Right lobe of liver (tissue), 6 donors: ENCODE data around the gene VWA8. TPM values are rescaled to one million over a fixed set of nuclear protein-coding genes. Genes with fewer than 3 reads are reported as not detected.

Source experiments
- ATAC-seq, 4 donors: fragments of 200-7000 bp; cut with Tn5 transposase; one replicate each; pipeline ENCODE4 v1.9.1; 2020; ENCODE audit warnings: mild to moderate bottlenecking in 4 of 4, moderate library complexity in 4 of 4
- DNase-seq, 3 donors: peaks; one replicate each; pipeline ENCODE4 v3.0.0-alpha.2; 2020
- H3K27ac ChIP-seq, 3 donors: fragments of 200-600 bp; one replicate each; pipeline ENCODE4 v1.8.0; 2022
- H3K27me3 ChIP-seq, 2 donors: fragments of 200-600 bp; one replicate each; pipeline ENCODE4 v1.8.0; 2022
- H3K36me3 ChIP-seq, 4 donors: fragments of 200-600 bp; sonication (generic) in 1 of 4; one replicate each; pipeline versions ENCODE4 v1.5.1 to v1.8.0; 2017 to 2022; ENCODE audit warnings: control low read depth in 1 of 4
- H3K4me1 ChIP-seq, 4 donors: fragments of 200-600 bp; sonication (generic) in 1 of 4; one replicate each; pipeline versions ENCODE4 v1.5.1 to v1.8.0; 2017 to 2022; ENCODE audit warnings: control low read depth in 1 of 4
- H3K4me3 ChIP-seq, 3 donors: fragments of 200-600 bp; one replicate each; pipeline ENCODE4 v1.8.0; 2022
- H3K9me3 ChIP-seq, 4 donors: fragments of 200-600 bp; sonication (generic) in 1 of 4; one replicate each; pipeline versions ENCODE4 v1.5.1 to v1.8.0; 2017 to 2022; ENCODE audit warnings: control low read depth in 1 of 4
- POLR2A ChIP-seq: fragments of 450-650 bp; IDR thresholded peaks from one replicate; pipeline ENCODE4 v1.6.1; 2017; ENCODE audit warnings: antibody characterized with exemption, mild to moderate bottlenecking
- WGBS: methylation state at CpG from one replicate; pipeline ENCODE4 v1.1.6; 2018; ENCODE audit warnings: low coverage, low lambda C conversion rate; ENCODE audit not compliant: insufficient coverage; ENCODE audit errors: missing lambda C conversion rate; 5-methylcytosine and 5-hydroxymethylcytosine counted together
- intact Hi-C, 2 donors: fragments of 100-400 bp; cut with DNase I; formaldehyde crosslinking; loops; one replicate each; pipeline versions ENCODE4 v1.11.2 to v1.14.1; 2022
- total RNA-seq, 6 experiments: library from RNA; depleted of rRNA in 2 of 6; stranded (reverse); fragments of >200 nt in 2 of 6; fragmentation: NEBNext Ultra II Directional in 3 of 6; extraction: Animal tissue kit (Norgen Biotek cat#: 25700) in 3 of 6; gene quantifications; one replicate each; pipeline versions ENCODE4 v1.1.0 to v1.2.4, GENCODE V29; 2016 to 2023
- TF ChIP-seq, protein P1 (sequence below), 4 donors: fragments of 200-600 bp in 3 of 4; fragments of 450-650 bp in 1 of 4; IDR thresholded peaks; one replicate each; pipeline versions ENCODE4 v1.5.1 to v1.8.0; 2016 to 2022; ENCODE audit warnings: antibody characterized with exemption in 4 of 4, mild to moderate bottlenecking in 2 of 4
- donor health status: DM: no; HTN: yes; CAD: no.
- donor health status: DM: no; HTN: no; CAD: no.
- donor health status: DM: no; HTN: no; CAD: no.
- donor health status: DM: no; HTN: yes; CAD: no.
- donor health status: DM: no; HTN: yes; CAD: no.

Gene VWA8
- total RNA-seq, 6 experiments from 2014 or later: 19.4 to 33.8 (median 30.8) TPM

DNA sequence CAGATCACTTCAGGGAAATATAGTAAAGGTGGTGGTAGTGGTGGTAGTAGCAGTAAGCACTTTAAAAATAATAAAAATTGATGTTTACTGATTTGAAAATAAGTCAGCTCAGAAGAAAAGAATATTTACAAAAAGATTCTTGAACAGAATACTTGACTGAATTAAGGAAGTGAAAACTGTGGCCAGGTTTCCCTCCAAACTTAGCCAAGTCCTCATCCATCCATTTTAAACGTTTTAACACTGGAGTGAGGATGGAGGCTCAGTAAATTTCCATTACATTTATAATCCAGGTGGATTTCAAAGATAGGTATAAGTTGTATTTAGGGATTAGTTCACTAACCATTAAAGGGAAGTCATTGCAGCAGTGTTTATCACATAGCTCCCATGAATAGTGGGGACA is 282.1 kb downstream of the VWA8 start:
- H3K4me3 ChIP-seq: no peak overlapping the region
- H3K27ac ChIP-seq: no peak overlapping the region
- intact Hi-C loops: no loop called here
- DNase-seq: no peak
- TF ChIP-seq POLR2A: no peak
- TF ChIP-seq, protein P1, sequence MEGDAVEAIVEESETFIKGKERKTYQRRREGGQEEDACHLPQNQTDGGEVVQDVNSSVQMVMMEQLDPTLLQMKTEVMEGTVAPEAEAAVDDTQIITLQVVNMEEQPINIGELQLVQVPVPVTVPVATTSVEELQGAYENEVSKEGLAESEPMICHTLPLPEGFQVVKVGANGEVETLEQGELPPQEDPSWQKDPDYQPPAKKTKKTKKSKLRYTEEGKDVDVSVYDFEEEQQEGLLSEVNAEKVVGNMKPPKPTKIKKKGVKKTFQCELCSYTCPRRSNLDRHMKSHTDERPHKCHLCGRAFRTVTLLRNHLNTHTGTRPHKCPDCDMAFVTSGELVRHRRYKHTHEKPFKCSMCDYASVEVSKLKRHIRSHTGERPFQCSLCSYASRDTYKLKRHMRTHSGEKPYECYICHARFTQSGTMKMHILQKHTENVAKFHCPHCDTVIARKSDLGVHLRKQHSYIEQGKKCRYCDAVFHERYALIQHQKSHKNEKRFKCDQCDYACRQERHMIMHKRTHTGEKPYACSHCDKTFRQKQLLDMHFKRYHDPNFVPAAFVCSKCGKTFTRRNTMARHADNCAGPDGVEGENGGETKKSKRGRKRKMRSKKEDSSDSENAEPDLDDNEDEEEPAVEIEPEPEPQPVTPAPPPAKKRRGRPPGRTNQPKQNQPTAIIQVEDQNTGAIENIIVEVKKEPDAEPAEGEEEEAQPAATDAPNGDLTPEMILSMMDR (IDR thresholded peaks at IDR 0.05): no peak
- no peak for ATAC-seq
- no peaks in the 10 kb centered on the region for H3K4me1 ChIP-seq
- H3K9me3 ChIP-seq: no peaks in the 10 kb centered on the region
- H3K36me3 ChIP-seq: peaks cover 0 to 7% (median 4%) of the 10 kb centered on the region in 4 donors
- no peaks in the 10 kb centered on the region for H3K27me3 ChIP-seq
- 67% methylated on average over 1 of the region's 1 CpG for WGBS

DNA sequence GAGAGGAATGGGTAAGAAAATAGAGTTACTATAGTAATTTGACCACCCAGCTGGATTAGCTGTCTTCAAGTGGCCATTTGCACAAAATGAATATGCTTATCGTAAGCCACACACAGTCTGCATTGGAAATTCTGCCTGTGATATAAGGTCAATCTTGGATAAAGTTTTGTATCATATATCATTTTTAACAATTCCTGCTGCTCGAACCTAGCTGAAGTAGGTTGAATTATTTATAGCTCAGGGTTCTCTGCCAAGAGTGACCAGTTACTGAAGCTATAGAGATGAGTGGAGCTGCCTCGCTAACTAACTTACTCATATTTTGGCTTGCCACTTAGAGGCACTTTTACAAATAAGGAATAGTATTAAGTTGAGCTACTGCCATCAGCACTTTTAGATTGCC is 282.7 kb downstream of the VWA8 start:
- 100% methylated on average over 2 of the region's 3 CpGs for WGBS

DNA sequence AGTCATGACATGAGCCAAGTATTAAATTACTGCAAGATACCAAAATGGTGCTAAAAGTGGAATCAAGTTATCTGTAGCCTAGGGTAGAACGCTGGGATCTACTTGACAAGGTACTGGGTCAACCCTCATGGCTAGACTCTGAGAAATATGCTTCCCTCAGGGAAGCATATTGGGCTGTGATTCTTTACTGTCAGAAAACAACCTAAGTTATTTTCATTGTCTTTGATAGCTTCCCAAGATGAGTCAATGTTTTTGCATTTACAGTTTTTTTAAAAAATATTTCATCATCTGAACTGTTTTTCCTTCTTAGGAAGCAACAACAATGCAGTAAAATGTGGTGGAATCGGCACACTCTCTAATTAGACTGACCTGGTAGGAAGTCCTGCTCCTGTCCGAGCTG is 285.6 kb downstream of the VWA8 start:
- H3K4me3 ChIP-seq: no peak overlapping the region
- H3K4me1 ChIP-seq: no peaks in the 10 kb centered on the region
- H3K9me3 ChIP-seq: no peaks in the 10 kb centered on the region
- DNase-seq (no peak), ATAC-seq (no peak)
- H3K36me3 ChIP-seq: no peaks in the 10 kb centered on the region
- no peaks in the 10 kb centered on the region for H3K27me3 ChIP-seq
- TF ChIP-seq, protein P1 (IDR thresholded peaks at IDR 0.05): no peak
- TF ChIP-seq POLR2A: no peak
- WGBS: 85% methylated on average over 3 of the region's 3 CpGs
- intact Hi-C loops: no loop called here
- H3K27ac ChIP-seq: no peak overlapping the region

More for the DNA sequence above, 282.7 kb downstream of the VWA8 start:
- Histone ChIP-seq H3K4me3 (no peak overlapping the region), H3K27ac (no peak overlapping the region), H3K4me1 (no peaks in the 10 kb centered on the region), H3K9me3 (no peaks in the 10 kb centered on the region), H3K27me3 (no peaks in the 10 kb centered on the region), H3K36me3 (peaks cover 0 to 1% (median under 1%) of the 10 kb centered on the region in 4 donors)
- intact Hi-C loops: no loop called here
- no peak for ATAC-seq
- DNase-seq: no peak
- no peak for TF ChIP-seq POLR2A
- TF ChIP-seq, protein P1 (IDR thresholded peaks at IDR 0.05): no peak

DNA sequence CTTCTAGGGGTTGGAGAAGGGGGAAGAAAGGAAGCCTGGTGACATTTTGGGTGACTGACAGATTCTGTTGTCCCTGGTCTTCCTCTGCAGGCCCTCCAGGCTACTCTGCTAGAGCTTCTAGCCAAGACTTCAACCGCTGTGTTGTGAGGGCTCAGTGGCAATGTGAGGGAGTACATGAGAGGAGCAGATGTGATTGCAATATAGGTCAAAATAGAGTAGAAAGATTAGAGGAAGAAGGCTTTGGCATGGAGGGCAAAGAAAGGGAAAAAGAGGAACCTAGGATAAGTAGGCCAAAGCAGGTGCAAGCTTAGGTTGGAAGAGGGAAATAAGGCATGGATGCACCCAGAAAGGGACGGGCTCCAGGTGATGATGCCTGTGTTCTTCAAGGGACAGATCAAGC is 286.7 kb downstream of the VWA8 start:
- H3K4me1 ChIP-seq: no peaks in the 10 kb centered on the region
- no peaks in the 10 kb centered on the region for H3K36me3 ChIP-seq
- no peaks in the 10 kb centered on the region for H3K27me3 ChIP-seq
- WGBS: 50% methylated on average over 2 of the region's 2 CpGs
- intact Hi-C loops: no loop called here
- no peak overlapping the region for H3K27ac ChIP-seq
- no peaks in the 10 kb centered on the region for H3K9me3 ChIP-seq
- no peak for ATAC-seq
- H3K4me3 ChIP-seq: no peak overlapping the region
- no peak for DNase-seq
- TF ChIP-seq POLR2A: no peak
- TF ChIP-seq, protein P1 (IDR thresholded peaks at IDR 0.05): no peak

DNA sequence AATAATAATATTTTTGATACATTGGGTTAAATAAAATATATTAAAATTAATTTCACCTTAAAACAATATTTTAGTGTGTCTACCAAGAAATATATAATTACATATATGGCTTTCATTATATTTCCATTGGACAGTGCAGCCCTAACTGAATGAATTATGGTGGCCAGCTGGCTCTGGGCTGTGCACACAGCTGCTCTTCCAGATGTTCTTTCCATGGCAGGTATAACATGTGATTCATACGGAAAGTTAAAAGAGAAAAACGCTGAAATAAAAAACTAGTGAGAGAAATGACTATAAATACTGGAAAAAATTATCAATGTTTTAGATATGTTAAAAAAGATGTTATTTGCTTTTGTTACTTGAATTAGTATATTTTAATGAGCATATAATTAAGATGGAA is 287.3 kb downstream of the VWA8 start:
- ATAC-seq: no peak
- no peak for DNase-seq
- no peaks in the 10 kb centered on the region for H3K36me3 ChIP-seq
- no peak overlapping the region for H3K27ac ChIP-seq
- H3K27me3 ChIP-seq: no peaks in the 10 kb centered on the region
- intact Hi-C loops: no loop called here
- H3K9me3 ChIP-seq: no peaks in the 10 kb centered on the region
- no peaks in the 10 kb centered on the region for H3K4me1 ChIP-seq
- TF ChIP-seq POLR2A: no peak
- TF ChIP-seq, protein P1 (IDR thresholded peaks at IDR 0.05): no peak
- no peak overlapping the region for H3K4me3 ChIP-seq
- WGBS: 92% methylated on average over 2 of the region's 2 CpGs
